Measurements from ENCODE around the gene ZSWIM5. TPM values are rescaled to one million over a fixed set of nuclear protein-coding genes. Genes with fewer than 3 reads are reported as not detected.
"Not testable (repeated sequence)": the region's sequence is repeated elsewhere in the genome, so short reads cannot be mapped to it uniquely, and the experiment has no call there.

ZSWIM5 gene
- total RNA-seq, 2 donors from 2014 or later: 3.6 to 4.4 TPM

- no peak for ATAC-seq
- no peaks in the 10 kb centered on the region for H3K4me1 ChIP-seq
- H3K9me3 ChIP-seq: no peaks in the 10 kb centered on the region
- intact Hi-C loops (cut with DNase I): no loop called here
- H3K36me3 ChIP-seq (replicated peaks in 1 of 2; ENCODE audit: insufficient read depth in 1 of 2, low read depth in 2 of 2): no peaks in the 10 kb centered on the region
- no peak overlapping the region for H3K27ac ChIP-seq
- H3K4me3 ChIP-seq: no peak overlapping the region
- no peaks in the 10 kb centered on the region for H3K27me3 ChIP-seq
- no peak for DNase-seq
- no peak for TF ChIP-seq POLR2A (IDR thresholded peaks at IDR 0.05)
- TF ChIP-seq, protein P1, sequence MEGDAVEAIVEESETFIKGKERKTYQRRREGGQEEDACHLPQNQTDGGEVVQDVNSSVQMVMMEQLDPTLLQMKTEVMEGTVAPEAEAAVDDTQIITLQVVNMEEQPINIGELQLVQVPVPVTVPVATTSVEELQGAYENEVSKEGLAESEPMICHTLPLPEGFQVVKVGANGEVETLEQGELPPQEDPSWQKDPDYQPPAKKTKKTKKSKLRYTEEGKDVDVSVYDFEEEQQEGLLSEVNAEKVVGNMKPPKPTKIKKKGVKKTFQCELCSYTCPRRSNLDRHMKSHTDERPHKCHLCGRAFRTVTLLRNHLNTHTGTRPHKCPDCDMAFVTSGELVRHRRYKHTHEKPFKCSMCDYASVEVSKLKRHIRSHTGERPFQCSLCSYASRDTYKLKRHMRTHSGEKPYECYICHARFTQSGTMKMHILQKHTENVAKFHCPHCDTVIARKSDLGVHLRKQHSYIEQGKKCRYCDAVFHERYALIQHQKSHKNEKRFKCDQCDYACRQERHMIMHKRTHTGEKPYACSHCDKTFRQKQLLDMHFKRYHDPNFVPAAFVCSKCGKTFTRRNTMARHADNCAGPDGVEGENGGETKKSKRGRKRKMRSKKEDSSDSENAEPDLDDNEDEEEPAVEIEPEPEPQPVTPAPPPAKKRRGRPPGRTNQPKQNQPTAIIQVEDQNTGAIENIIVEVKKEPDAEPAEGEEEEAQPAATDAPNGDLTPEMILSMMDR (IDR thresholded peaks at IDR 0.05): no peak
Observed at GRCh38 chr1:45079533-45079932, 126.9 kb downstream of the ZSWIM5 start.

GRCh38 chr1:45076959-45077358 is 129.4 kb downstream of the ZSWIM5 start:
- H3K36me3 ChIP-seq (replicated peaks in 1 of 2; ENCODE audit: insufficient read depth in 1 of 2, low read depth in 2 of 2); intact Hi-C loops (cut with DNase I); ATAC-seq; DNase-seq; H3K27ac ChIP-seq; H3K27me3 ChIP-seq; H3K4me3 ChIP-seq; H3K4me1 ChIP-seq; H3K9me3 ChIP-seq: not testable (repeated sequence)
- WGBS, 2 donors: 90 to 97% methylated on average over 5 of the region's 5 CpGs

GRCh38 chr1:45071567-45071966 is 134.8 kb downstream of the ZSWIM5 start:
- DNase-seq: no peak
- WGBS, 2 donors: 74 to 83% methylated on average over 2 of the region's 2 CpGs
- TF ChIP-seq, protein P1 (IDR thresholded peaks at IDR 0.05): no peak
- TF ChIP-seq POLR2A (IDR thresholded peaks at IDR 0.05): no peak
- Histone ChIP-seq H3K9me3 (no peaks in the 10 kb centered on the region), H3K4me3 (no peak overlapping the region), H3K27me3 (no peaks in the 10 kb centered on the region), H3K36me3 (replicated peaks in 1 of 2; ENCODE audit: insufficient read depth in 1 of 2, low read depth in 2 of 2) (no peaks in the 10 kb centered on the region), H3K27ac (no peak overlapping the region), H3K4me1 (no peaks in the 10 kb centered on the region)
- ATAC-seq: no peak
- intact Hi-C loops (cut with DNase I): no loop called here

DNA sequence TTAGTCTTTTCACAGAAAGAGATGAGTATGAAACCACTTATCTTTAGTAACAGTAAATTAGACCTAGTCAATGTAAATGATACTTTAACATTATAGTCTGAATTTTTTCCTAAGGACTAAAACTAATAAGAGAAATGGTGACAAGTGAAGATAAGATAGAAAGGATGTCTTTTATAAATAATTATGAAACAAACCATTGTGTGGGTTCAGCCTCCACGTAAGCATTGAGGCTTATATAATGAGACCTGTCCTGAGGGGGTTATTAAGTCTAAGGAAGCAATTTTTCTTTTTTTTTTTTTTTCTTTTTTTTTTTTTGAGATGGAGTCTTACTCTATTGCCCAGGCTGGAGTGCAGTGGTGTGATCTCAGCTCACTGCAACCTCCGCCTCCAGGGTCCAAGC is 138.6 kb downstream of the ZSWIM5 start:
- no peaks in the 10 kb centered on the region for H3K4me1 ChIP-seq
- no peak overlapping the region for H3K4me3 ChIP-seq
- DNase-seq (no peak), ATAC-seq (no peak)
- H3K36me3 ChIP-seq (replicated peaks in 1 of 2; ENCODE audit: insufficient read depth in 1 of 2, low read depth in 2 of 2): no peaks in the 10 kb centered on the region
- intact Hi-C loops (cut with DNase I): no loop called here
- no peak overlapping the region for H3K27ac ChIP-seq
- no peaks in the 10 kb centered on the region for H3K27me3 ChIP-seq
- TF ChIP-seq POLR2A (IDR thresholded peaks at IDR 0.05): no peak
- TF ChIP-seq, protein P1 (IDR thresholded peaks at IDR 0.05): no peak
- no peaks in the 10 kb centered on the region for H3K9me3 ChIP-seq
- WGBS, 2 donors: 78 to 90% methylated on average over 2 of the region's 2 CpGs

DNA sequence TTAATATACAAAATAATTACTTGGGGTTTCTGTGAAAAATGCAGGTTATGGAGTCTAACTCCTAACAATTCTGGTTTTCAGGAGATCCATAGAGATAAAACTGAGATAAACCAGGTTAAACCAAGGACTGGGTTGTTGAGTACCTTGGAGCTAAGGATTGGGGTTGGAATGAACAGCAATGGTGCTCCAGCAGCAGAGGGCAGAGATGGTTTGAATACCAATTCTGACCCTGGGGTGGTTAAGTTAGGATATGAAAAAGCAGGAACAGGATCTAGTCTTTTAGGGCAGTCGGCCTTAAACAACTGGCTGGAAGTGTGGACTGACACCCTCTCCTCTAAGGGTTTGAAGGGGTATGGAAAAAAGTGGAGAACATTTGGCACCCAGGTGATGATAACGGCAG is 141.3 kb downstream of the ZSWIM5 start:
- 77 to 82% methylated on average over 2 of the region's 2 CpGs for WGBS, 2 donors
- Histone ChIP-seq H3K36me3 (replicated peaks in 1 of 2; ENCODE audit: insufficient read depth in 1 of 2, low read depth in 2 of 2) (no peaks in the 10 kb centered on the region), H3K9me3 (no peaks in the 10 kb centered on the region), H3K27me3 (no peaks in the 10 kb centered on the region), H3K4me3 (no peak overlapping the region), H3K27ac (no peak overlapping the region), H3K4me1 (no peaks in the 10 kb centered on the region)
- DNase-seq (no peak), ATAC-seq (no peak)
- TF ChIP-seq, protein P1 (IDR thresholded peaks at IDR 0.05): peak in 1 of 7 experiments; percentile 18
- no peak for TF ChIP-seq POLR2A (IDR thresholded peaks at IDR 0.05)
- intact Hi-C loops (cut with DNase I): no loop called here

- H3K4me1 ChIP-seq; H3K4me3 ChIP-seq; H3K36me3 ChIP-seq (replicated peaks in 1 of 2; ENCODE audit: insufficient read depth in 1 of 2, low read depth in 2 of 2); intact Hi-C loops (cut with DNase I); H3K9me3 ChIP-seq; H3K27ac ChIP-seq; ATAC-seq; H3K27me3 ChIP-seq; DNase-seq: not testable (repeated sequence)
- WGBS, 2 donors: 90 to 95% methylated on average over 4 of the region's 4 CpGs
Observed at GRCh38 chr1:45062463-45062862, 143.9 kb downstream of the ZSWIM5 start.

All from body of pancreas (tissue), 4 donors.